NCI-H1694 treated with DMSO at 0.1 percent for 48 hours (cell line): Measurements from ENCODE around the gene CSNK1G2.

Experiments used
- DNase-seq: peaks from one replicate; lab custom pipeline; 2025; lab: John Stamatoyannopoulos, UW

The CSNK1G2 gene

DNA sequence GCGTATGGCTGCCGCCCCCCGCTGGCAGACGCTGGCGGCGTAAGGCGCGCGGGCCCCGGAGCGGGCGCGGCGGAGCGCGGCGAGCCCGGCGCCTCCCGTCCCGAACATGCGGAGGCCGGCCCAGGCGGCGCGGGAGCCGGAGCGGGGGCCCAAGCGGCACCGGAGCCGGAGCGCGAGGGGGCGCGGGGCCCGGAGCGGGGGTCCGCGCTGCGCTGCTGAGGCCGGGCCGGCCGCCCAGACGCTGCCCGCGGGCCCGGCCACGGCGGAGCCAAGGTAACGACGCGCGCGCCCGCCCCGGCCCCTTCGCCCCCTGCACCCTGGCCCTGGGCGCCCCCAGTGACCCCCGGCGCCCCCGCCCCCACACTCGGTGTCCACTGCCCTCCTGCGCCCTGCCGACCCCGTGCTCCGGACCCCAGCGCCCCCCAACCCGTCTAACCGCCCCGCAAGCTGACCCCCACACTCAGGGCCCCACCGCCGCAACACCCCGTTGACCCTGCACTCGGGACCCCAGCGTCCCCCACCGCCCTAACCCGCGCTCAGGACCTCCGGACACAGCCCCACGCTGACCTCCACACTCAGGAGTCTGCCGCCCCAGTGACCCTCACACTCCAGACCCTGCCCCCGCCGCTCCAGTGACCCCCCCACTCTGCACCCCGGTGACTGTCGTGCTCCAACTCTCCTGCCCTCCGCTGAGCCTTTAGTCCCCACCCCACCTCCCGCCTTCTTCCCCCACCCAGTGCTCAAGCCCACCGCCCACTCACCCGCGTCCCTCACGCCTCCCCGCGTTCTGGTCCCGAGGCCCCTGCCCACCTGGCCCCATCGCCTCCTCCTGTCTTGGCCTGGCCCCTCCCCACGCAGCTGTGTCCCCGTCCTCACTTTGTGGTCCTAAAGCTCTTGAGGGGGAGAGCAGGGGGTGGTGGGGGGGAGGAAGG lies at the start of gene CSNK1G2:
Gene CSNK1G2, plus strand, starts transcription at position 27 of the 932 bp plus-strand sequence. CDS start 28,601 bp downstream, outside the sequence.
- no peak for DNase-seq

DNA sequence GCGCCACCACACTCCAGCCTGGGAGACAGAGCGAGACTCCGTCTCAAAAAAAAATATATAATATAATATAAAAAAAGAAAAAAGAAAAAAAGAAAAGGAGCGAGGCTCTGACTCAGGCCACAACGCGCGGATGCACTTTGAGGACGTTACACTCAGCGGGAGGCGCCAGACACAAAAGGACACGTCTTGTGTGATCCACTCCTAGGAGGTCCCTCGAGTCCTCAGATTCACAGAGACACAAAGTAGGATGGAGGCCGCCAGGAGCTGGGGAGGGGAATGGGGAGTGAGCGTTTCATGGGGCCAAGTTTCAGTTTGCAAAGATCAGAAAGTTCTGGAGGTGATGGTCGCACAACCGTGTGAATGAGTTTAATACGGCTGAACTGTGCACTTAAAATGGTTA lies 47.2 kb upstream of the CSNK1G2 start:
- DNase-seq: no peak

DNA sequence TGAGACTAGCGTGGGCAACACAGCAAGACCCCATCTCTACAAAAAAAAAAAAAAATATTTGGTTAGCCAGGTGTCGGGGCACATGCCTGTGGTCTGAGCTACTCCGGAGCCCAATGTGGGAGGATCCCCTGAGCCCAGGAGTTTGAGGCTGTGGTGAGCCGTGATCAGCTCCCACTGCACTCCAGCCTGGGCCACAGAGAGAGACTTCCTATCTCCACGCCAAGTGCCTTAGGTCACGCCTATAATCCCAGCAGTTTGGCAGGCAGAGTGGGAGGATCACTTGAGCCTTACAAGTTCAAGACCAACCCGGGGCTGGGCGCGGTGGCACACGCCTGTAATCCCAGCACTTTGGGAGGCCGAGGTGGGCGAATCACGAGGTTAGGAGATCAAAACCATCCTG lies 44.5 kb upstream of the CSNK1G2 start:
- DNase-seq: no peak

DNA sequence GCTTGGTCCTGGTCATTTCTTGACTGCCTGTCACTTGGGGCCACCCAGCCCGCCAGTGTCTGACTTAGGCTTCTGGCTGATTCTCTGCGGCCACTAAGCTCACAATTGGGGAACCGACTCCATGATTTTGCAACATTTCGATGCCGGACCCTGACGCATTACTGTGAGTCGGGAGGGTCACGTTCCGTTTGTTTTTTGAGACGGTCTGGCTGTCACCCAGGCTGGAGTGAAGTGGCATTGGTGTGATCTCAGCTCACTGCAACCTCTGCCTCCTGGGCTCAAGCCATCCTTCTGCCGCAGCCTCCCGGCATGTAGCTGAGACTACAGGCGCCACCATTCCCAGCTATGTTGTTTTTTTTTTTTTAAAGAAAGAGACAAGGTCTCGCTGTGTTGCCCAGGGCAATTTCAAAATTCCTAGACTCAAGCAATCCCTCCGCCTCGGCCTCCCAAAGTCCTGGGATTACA lies 39.0 kb upstream of the CSNK1G2 start:
- no peak for DNase-seq

DNA sequence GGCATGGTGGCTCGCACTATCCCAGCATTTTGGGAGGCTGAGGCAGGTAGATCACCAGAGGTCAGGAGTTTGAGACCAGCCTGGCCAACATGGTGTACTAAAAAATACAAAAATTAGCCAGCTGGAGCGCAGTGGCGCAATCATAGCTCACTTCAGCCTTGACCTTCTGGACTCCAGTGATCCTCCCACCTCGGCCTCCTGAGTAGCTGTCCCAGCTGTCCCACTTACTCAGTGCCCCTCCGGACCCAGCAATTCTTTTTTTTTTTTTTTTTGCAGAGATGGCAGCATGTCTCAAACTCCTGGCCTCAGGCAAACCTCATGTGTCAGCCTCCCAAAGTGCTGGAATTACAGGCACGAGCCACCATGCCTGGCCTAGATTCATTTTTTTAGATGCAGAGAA lies 38.0 kb upstream of the CSNK1G2 start:
- no peak for DNase-seq

DNA sequence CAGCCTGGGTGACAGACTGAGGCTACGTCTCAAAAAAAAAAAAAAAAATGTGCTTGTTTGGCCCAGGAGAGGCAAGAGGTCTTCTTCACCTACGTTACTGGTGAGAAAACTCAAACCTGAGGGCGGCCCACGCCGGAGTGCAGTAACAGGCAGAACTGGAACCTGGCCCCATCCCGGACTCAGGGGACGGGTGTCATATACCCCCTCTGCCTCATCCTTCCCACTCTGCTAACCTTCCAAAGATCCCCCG lies 36.2 kb upstream of the CSNK1G2 start:
- no peak for DNase-seq

DNA sequence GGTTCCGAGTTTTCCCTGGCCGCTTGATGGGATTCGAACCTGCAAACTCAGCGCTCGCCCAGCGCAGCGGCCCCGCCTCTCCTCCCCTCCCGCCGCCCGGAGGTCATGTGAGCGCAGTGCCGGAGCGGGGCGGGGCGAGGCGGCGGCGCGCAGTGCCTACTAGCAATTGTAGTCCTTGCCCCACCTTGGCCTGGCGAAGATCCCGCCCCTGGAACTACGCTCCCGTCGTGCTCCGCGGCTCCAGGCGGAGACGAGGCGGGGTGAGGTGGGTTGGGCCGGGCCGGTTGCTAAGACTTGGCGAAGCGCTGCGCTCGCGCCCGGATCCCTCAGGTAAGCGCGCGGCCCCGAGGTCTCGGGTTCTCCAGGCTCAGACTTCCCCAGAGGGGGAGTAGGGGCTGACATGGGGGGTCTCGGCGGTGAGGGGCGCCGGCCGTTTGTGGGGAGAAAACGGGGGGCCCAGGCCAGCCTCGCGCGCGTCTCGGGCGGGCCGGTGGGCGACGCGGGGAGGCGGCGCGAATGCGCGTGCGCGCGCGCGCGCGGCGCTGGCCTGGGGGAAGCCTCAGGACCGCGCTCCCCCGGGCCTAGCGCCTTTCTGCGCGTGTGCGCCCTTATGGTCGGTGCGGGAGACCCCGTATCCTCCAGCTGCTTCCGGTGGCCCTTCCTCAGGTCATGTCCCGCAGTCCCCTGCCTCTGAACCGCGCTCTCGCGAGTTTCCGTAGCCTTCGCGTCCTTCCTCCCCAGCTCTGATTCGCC lies 35.7 kb upstream of the CSNK1G2 start, which contains the start of the genes ADAT3 and SCAMP4:
Gene ADAT3, plus strand, starts transcription at position 290 of the 753 bp plus-strand sequence. CDS start 6,649 bp downstream, outside the sequence.
Gene SCAMP4, plus strand, starts transcription at position 290 of the 753 bp plus-strand sequence. CDS start 9,621 bp downstream, outside the sequence.
- peak; percentile 89 for DNase-seq

DNA sequence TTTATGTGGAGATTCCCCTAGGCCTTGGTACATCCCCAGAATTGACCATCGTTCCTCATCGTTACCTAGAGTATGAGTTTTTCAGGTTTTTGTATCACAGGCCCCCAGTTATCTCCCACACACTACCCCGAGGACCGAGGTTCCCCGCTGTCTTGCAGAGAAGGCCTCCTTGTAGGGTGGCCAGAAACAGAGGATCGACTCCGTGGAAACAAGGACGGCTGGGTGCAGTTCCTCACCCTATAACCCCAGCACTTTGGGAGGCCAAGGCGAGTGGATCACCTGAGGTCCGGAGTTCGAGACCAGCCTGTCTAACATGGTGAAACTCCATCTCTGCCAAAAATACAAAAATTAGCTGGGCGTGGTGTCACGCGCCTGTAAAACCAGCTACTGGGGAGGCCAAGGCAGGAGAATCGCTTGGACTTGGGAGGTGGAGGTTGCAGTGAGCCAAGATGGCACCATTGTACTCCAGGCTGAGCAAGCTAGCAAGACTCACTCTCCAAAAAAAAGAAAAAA lies 35.1 kb upstream of the CSNK1G2 start:
- DNase-seq: no peak

DNA sequence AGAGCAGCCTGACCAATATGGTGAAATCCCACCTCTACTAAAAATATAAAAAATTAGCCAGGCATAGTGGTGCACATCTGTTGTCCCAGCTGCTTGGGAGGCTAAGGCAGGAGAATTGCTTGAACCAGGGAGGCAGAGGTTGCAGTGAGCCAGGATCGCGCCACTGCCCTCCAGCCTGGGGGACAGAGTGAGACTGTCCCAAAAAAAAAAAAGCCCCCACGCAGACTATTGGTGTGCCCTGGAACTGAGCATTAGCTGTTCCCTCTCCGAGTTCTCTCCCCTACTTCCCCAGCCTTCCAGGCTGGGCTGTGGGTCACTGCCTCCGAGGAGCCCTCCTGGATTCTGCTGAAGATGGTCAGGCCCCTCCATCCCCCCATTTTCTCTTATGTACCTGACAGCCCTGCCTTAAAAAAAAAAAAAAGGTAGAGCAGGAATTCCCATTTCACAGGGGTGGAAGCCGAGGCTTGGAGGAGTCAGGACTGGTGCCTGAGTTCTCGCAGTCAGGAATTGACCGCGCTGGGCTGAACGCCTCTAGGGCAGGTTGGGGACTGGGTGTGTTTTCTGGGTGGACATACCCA lies 33.9 kb upstream of the CSNK1G2 start:
- no peak for DNase-seq

DNA sequence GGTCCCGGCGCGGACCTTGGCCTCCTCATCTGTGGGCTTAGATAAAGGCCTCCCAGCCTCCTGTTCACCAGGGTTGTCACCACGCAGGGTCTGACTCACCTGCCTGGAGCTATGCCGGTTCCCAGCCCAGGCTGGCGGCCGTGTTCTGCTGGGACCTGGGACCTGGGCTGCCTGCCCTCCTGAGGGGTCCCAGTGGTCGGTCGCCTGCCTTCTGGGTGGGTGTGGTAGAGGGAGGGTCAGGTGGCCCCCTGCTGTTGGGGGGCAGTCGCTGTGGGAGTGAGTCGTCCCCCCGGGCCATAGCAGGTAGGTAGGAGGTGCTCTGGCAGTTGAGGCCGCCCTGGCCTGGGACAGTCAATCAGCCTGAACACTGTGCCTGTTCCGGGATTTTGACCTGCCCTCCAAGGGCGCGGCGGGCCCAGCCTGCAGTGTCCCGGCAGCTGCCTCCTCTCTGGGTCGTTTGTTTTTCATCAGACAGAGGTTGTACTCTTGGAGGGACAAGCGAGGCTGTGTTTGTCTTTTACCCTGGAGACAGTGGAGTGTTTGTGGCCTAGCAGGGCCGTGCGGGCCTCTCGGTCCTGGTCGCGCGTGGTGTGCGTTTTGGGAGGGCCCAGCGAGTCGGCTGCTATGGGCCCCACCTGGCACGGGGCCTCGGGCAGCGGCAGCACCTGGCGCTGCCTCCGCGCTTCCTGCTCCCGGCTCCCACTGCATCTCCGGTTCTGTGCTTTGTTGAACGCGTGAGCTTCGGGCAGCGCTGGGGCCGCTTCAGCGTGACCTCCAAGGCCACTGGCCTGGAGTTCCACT lies 33.2 kb upstream of the CSNK1G2 start:
- DNase-seq: no peak

DNA sequence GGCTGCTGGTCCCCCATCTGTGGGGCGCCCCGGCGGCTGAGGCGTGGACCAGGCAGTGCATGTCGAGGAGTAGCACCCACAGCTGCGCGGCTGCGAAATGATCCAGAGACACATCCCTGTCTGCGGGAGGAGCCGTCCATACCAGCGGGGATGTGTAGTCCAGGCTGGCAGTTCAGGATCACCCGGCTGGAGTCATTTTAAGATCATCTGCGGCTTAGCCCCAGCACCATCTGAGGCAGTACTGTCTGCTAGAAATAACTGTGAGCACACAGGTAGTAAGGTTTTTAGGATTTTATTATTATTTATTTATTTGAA lies 32.7 kb upstream of the CSNK1G2 start:
- DNase-seq: no peak

DNA sequence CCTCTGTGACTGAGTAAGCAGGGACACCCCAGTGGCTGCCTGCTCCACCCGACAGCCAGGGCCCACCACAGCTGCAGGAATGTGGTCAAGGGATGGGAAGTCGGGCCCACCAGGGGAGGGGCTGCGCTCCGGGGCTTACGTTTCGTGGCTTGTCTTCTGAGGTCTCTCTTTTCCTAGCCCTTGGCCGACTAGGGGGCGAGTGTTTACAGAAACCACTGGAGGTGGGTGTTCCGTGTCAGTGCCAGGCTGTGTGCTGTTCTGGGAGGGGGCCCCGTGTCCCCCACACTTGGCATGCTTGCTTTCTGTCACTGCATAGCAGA lies 31.3 kb upstream of the CSNK1G2 start:
- DNase-seq: no peak

DNA sequence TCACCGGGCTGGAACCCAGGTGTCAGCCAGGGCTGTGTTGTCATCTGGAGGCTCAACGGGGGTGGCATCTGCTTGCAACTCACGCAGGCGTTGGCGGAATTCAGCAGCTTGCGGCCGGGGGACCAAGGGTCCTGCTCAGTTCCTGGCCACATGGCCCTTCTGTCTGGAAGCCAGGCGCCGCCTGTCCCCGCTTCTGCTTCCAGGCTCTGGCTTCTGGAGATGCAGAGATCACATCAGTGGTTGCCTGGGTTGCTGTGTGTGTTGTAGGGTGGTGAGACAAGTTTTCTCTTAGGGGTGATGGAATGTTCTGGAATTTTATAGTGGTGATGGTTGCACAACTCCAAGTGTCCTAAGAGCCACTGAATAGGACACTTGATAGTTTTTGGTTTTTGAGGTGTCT lies 30.8 kb upstream of the CSNK1G2 start:
- no peak for DNase-seq

DNA sequence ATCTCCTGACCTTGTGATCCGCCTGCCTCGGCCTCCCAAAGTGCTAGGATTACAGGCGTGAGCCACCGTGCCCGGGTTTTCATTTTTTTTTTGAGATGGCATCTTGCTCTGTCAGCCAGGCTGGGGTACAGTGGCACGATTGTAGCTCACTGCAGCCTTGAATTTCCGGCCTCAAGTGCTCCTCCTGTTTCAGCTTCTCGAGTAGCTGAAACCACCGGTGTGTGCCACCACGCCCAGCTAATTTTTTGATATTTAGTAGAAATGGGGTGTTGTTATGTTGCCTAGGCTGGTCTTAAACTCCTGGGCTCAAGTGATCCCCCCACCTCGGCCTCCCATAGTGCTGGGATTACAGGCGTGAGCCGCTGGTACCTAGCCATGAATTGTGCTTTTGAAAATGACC lies 29.9 kb upstream of the CSNK1G2 start:
- no peak for DNase-seq

DNA sequence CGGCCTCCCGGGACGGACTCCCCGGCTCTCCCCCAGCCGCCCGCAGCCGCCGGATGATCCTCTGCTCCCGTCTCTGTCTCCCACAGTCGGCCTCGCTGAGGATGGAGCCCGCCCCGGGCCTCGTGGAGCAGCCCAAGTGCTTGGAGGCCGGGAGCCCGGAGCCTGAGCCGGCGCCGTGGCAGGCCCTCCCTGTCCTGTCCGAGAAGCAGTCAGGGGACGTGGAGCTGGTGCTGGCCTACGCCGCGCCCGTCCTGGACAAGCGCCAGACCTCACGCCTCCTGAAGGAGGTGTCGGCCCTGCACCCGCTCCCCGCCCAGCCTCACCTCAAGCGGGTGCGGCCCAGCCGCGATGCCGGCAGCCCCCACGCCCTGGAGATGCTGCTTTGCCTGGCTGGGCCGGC lies 29.0 kb upstream of the CSNK1G2 start:
- no peak for DNase-seq

DNA sequence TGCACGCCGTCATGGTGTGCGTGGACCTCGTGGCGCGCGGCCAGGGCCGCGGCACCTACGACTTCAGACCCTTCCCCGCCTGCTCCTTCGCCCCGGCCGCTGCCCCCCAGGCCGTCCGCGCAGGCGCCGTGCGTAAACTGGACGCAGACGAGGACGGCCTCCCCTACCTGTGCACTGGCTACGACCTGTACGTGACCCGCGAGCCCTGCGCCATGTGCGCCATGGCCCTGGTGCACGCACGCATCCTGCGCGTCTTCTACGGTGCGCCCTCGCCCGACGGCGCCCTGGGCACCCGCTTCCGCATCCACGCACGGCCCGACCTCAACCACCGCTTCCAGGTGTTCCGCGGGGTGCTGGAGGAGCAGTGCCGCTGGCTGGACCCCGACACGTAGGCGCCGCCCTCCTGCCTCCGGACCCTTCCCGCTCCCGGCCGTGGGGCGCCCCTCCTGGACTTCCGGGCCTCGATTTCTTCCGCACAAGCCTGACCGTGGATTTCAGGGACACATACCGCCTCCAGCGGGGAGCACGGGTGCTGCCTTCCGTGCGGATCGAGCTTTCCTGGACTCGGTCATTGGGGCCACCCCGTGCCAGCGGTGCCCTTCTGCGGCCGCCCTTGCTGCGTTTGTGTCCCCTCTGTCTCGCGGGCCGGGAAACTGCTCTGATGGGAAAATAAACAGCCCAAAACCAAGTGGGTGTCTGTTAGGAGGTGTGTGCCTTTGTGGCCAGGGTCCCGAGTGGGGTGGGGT lies 28.0 kb upstream of the CSNK1G2 start:
- no peak for DNase-seq

DNA sequence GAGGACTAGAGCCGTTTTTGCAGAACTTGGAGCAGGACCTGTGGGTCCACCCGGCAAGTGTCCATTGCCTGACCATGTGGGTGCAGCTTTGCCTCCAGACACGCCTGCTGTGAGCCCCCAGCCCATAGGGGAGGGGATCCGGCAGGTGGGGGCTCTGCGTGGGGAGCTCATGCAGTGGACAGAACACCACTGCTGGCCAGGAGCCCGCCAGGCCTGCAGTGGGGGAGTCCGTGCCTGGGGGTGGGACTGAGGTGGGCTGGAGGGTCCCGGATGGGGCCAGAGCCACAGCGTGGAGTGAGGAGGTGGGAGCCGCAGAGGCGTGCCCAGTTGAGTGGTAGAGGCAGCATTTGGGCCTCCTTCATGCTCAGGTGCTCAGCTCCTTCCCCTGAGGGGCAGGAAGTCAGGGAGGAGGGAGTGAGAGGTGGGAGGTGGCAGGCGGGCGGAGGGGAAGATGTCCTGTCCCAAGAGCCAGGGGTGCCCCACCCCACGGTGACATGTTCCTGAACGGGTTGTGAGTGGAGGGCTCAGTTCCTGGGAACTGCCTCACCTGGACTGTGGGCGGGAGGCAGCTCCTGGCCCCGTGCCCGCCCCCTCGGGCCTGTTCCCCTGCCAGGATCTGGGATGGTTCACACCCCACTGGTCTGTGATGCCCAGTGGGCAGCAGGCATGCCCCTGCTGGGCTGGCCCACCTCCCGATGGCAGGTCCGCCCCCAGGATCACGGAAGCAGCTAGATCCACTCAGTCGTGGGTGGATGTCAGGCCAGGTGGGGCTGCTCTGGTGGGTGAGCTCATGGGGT lies 27.0 kb upstream of the CSNK1G2 start:
- DNase-seq: no peak

DNA sequence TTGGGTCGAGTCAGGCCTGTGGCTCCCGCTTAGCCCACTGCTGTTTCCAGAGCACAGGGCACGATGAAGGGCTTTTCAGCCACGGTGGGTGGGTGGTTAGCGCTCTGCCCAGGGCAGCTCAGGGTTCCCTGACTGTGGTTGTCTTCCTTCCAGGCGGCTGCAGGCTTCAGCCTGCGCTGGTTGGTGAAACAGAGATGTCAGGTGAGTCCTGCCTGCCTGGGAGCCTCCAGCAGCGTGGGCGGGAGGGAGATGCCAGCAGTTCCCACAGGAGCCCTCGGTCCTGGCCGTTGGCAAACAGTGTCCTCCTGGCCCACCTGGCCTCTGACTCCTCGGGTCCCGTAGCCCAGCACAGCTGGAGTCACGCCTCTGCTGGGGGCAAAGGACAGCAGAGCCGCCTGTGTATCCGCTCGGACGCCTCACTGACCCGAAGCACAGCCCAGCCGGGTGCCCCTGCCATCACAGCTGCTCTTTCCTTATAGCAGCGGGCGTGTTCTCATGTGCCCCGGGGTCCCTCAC lies 26.1 kb upstream of the CSNK1G2 start:
- no peak for DNase-seq

DNA sequence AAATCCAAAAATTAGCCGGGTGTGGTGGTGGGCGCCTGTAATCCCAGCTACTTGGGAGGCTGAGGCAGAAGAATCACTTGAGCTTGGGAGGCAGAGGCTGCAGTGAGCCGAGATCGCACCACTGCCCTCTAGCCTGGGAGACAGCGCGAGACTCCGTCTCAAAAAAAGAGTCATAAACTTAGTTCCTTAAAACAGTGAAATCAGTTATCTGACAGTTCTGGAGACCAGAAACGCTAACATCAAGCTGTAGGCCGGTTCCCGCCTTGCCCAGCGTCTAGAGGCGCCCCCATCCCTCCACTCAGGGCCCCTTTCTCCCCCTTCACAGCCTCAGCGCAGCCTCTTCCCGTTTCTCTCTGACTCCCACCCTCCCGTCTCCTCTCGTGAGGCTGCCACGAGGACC lies 23.8 kb upstream of the CSNK1G2 start:
- no peak for DNase-seq

DNA sequence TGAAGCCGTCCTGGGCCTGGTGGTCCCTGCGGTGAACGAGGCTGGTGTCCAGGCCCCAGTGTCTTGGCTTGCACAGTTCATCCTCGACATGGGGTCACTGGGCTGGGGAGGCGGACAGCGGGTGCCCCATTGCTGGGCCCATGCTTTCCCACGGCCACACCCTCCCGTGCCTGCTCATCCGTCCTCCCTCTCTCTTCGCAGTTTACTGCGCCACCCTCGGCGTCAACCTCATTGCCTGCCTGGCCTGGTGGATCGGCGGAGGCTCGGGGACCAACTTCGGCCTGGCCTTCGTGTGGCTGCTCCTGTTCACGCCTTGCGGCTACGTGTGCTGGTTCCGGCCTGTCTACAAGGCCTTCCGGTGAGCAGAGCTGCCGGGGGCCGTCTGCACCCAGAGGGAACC lies 23.0 kb upstream of the CSNK1G2 start:
- no peak for DNase-seq
